Measurements from ENCODE around the gene KAT14.
"Not testable (repeated sequence)": the region's sequence is repeated elsewhere in the genome, so short reads cannot be mapped to it uniquely, and the experiment has no call there.

Gene KAT14

GRCh38 chr20:18137412-18138265 lies at the start of gene KAT14, which contains the start of gene PET117:
Gene KAT14, plus strand, starts transcription at chr20:18137863. Its CDS starts 4,798 bp downstream, at chr20:18142661.
Gene PET117, plus strand, starts transcription at chr20:18137863. Its CDS starts 93 bp downstream, at chr20:18137956.
- Mint-ChIP-seq H3K4me3 (peak within 1 kb of the TSS; percentile 91 to 95 (median 94)), H3K36me3 (ENCODE audit: low read depth) (peaks cover 8% of the 10 kb centered on the region), H3K27ac (peak within 1 kb of the TSS; percentile 89 to 96 (median 94)), H3K27me3 (ENCODE audit: low read depth) (no peaks in the 10 kb centered on the region), H3K9me3 (no peaks in the 10 kb centered on the region), H3K4me1 (peaks cover 23% of the 10 kb centered on the region)
- no peak for TF ChIP-seq CTCF (IDR thresholded peaks at IDR 0.05; ENCODE audit: unreplicated experiment in 3 of 3)

GRCh38 chr20:18088298-18088697 lies 49.4 kb upstream of the KAT14 start:
- not testable (repeated sequence) for H3K9me3 Mint-ChIP-seq; H3K4me3 Mint-ChIP-seq; H3K36me3 Mint-ChIP-seq (ENCODE audit: low read depth); H3K27me3 Mint-ChIP-seq (ENCODE audit: low read depth); H3K27ac Mint-ChIP-seq; H3K4me1 Mint-ChIP-seq

- not testable (repeated sequence) for H3K4me3 Mint-ChIP-seq; H3K9me3 Mint-ChIP-seq; H3K36me3 Mint-ChIP-seq (ENCODE audit: low read depth); H3K27me3 Mint-ChIP-seq (ENCODE audit: low read depth); H3K27ac Mint-ChIP-seq; H3K4me1 Mint-ChIP-seq
These were observed 48.8 kb upstream of the KAT14 start for GRCh38 chr20:18088841-18089240.

GRCh38 chr20:18090044-18090443 lies 47.6 kb upstream of the KAT14 start:
- TF ChIP-seq CTCF (IDR thresholded peaks at IDR 0.05; ENCODE audit: unreplicated experiment in 3 of 3): no peak
- no peak overlapping the region for H3K27ac Mint-ChIP-seq
- H3K9me3 Mint-ChIP-seq: no peaks in the 10 kb centered on the region
- no peak overlapping the region for H3K4me3 Mint-ChIP-seq
- H3K4me1 Mint-ChIP-seq: no peaks in the 10 kb centered on the region
- peaks cover 6% of the 10 kb centered on the region for H3K27me3 Mint-ChIP-seq (ENCODE audit: low read depth)
- no peaks in the 10 kb centered on the region for H3K36me3 Mint-ChIP-seq (ENCODE audit: low read depth)

GRCh38 chr20:18090477-18090876 lies 47.2 kb upstream of the KAT14 start:
- H3K9me3 Mint-ChIP-seq: no peaks in the 10 kb centered on the region
- H3K36me3 Mint-ChIP-seq (ENCODE audit: low read depth): no peaks in the 10 kb centered on the region
- no peaks in the 10 kb centered on the region for H3K4me1 Mint-ChIP-seq
- H3K4me3 Mint-ChIP-seq: no peak overlapping the region
- no peak for TF ChIP-seq CTCF (IDR thresholded peaks at IDR 0.05; ENCODE audit: unreplicated experiment in 3 of 3)
- peaks cover 6% of the 10 kb centered on the region for H3K27me3 Mint-ChIP-seq (ENCODE audit: low read depth)
- no peak overlapping the region for H3K27ac Mint-ChIP-seq

GRCh38 chr20:18091623-18092022 lies 46.0 kb upstream of the KAT14 start:
- Mint-ChIP-seq H3K36me3 (ENCODE audit: low read depth) (no peaks in the 10 kb centered on the region), H3K4me3 (no peak overlapping the region), H3K9me3 (no peaks in the 10 kb centered on the region), H3K4me1 (no peaks in the 10 kb centered on the region), H3K27me3 (ENCODE audit: low read depth) (peaks cover 6% of the 10 kb centered on the region), H3K27ac (no peak overlapping the region)
- TF ChIP-seq CTCF (IDR thresholded peaks at IDR 0.05; ENCODE audit: unreplicated experiment in 3 of 3): no peak

GRCh38 chr20:18092890-18093289 lies 44.8 kb upstream of the KAT14 start:
- no peak for TF ChIP-seq CTCF (IDR thresholded peaks at IDR 0.05; ENCODE audit: unreplicated experiment in 3 of 3)
- Mint-ChIP-seq H3K4me1 (no peaks in the 10 kb centered on the region), H3K27ac (no peak overlapping the region), H3K9me3 (no peaks in the 10 kb centered on the region), H3K4me3 (no peak overlapping the region), H3K27me3 (ENCODE audit: low read depth) (peaks cover 6% of the 10 kb centered on the region), H3K36me3 (ENCODE audit: low read depth) (no peaks in the 10 kb centered on the region)
